NT2/D1 (cell line): ENCODE measurements around the gene LRRC56.

Experiments
- SUZ12 ChIP-seq: IDR thresholded peaks from 2 replicates; pipeline ENCODE4 v1.6.1; 2011; ENCODE audit not compliant: insufficient read length, insufficient read depth; ENCODE audit errors: extremely low read depth
- YY1 ChIP-seq: IDR thresholded peaks from 2 replicates; pipeline ENCODE4 v1.6.1; 2011; ENCODE audit not compliant: insufficient read length, insufficient read depth
- ZNF274 ChIP-seq: IDR thresholded peaks from 2 replicates; pipeline ENCODE4 v1.6.1; 2011; ENCODE audit warnings: mild to moderate bottlenecking, low read depth, low read length

- TF ChIP-seq ZNF274 (no peak), YY1 (no peak), SUZ12 (no peak)
Observed at GRCh38 chr11:491358-491757, 46.0 kb upstream of the LRRC56 start.
